Fibroblast of lung (primary cell): ENCODE measurements around the gene CORO2B. TPM values are rescaled to one million over a fixed set of nuclear protein-coding genes. Genes with fewer than 3 reads are reported as not detected.

Experiments used
- DNase-seq, 2 donors: peaks; one replicate each; pipeline versions ENCODE4 v3.0.0 to v3.0.0-alpha.2; 2010; ENCODE audit warnings: low read depth in 2 of 2
- H2AFZ ChIP-seq: 2 replicates; pipeline ENCODE4 v1.5.1; 2012; ENCODE audit warnings: low read length, control low read depth, inconsistent platforms
- H3K27ac ChIP-seq: 2 replicates; pipeline ENCODE4 v1.5.1; 2011; ENCODE audit warnings: low read length, control low read depth; ENCODE audit not compliant: insufficient read depth
- H3K27me3 ChIP-seq: 2 replicates; pipeline ENCODE4 v1.5.1; 2011; ENCODE audit warnings: mild to moderate bottlenecking, low read length; ENCODE audit not compliant: control insufficient read depth, insufficient read depth
- H3K36me3 ChIP-seq: 2 replicates; pipeline ENCODE4 v1.5.1; 2011; ENCODE audit warnings: low read length; ENCODE audit not compliant: control insufficient read depth, insufficient read depth
- H3K4me1 ChIP-seq: 2 replicates; pipeline ENCODE4 v1.5.1; 2011; ENCODE audit warnings: low read length; ENCODE audit not compliant: control insufficient read depth, insufficient read depth; ENCODE audit errors: extremely low read depth
- H3K4me2 ChIP-seq: 2 replicates; pipeline ENCODE4 v1.5.1; 2011; ENCODE audit warnings: low read length, control low read depth; ENCODE audit not compliant: insufficient read depth; ENCODE audit errors: extremely low read depth
- H3K4me3 ChIP-seq, 4 experiments: fragments of 200-600 bp in 1 of 4; sonication (generic) in 1 of 4; replicated peaks in 1 of 4; 2 replicates each; pipeline ENCODE4 v1.5.1; 2011 to 2016; ENCODE audit warnings: low read length in 4 of 4, low read depth in 3 of 4, mild to moderate bottlenecking in 3 of 4, control low read depth in 2 of 4, inconsistent platforms in 1 of 4, mixed read lengths in 1 of 4; ENCODE audit not compliant: insufficient read depth in 1 of 4; ENCODE audit errors: control extremely low read depth in 1 of 4
- H3K79me2 ChIP-seq: 2 replicates; pipeline ENCODE4 v1.5.1; 2012; ENCODE audit warnings: mild to moderate bottlenecking, low read length, inconsistent platforms; ENCODE audit not compliant: control insufficient read depth, insufficient read depth
- H3K9ac ChIP-seq: 2 replicates; pipeline ENCODE4 v1.5.1; 2011; ENCODE audit warnings: mild to moderate bottlenecking, low read length, control low read depth; ENCODE audit not compliant: insufficient read depth
- H3K9me3 ChIP-seq: 2 replicates; pipeline ENCODE4 v1.5.1; 2012; ENCODE audit warnings: low read depth, low read length; ENCODE audit not compliant: control insufficient read depth, insufficient read depth
- H4K20me1 ChIP-seq: 2 replicates; pipeline ENCODE4 v1.5.1; 2011; ENCODE audit warnings: low read length; ENCODE audit not compliant: control insufficient read depth, insufficient read depth; ENCODE audit errors: extremely low read depth
- EZH2 ChIP-seq: IDR thresholded peaks from 2 replicates; pipeline ENCODE4 v1.5.1; 2012; ENCODE audit warnings: low read length, control low read depth, mild to moderate bottlenecking; ENCODE audit errors: missing control alignments
- polyA plus RNA-seq, 2 donors: library from polyadenylated mRNA; depleted of rRNA in 1 of 2; stranded (reverse) in 1 of 2; unstranded in 1 of 2; fragments of >200 nt; gene quantifications; 2 replicates each; pipeline ENCODE4 v1.2.1, GENCODE V29; 2011 to 2012; ENCODE audit warnings: missing spikeins in 1 of 2
- total RNA-seq: library from RNA; depleted of rRNA; stranded (reverse); fragments of >200 nt; gene quantifications from 2 replicates; pipeline ENCODE4 v1.2.1, GENCODE V29; 2014
- TF ChIP-seq, protein P1 (sequence below), 2 donors: IDR thresholded peaks in 1 of 2; conservative IDR thresholded peaks in 1 of 2; 1 replicate in 1 of 2; 2 replicates in 1 of 2; pipeline ENCODE4 v1.5.1; 2011 to 2012; ENCODE audit warnings: low read length in 2 of 2, control low read depth in 1 of 2, inconsistent platforms in 1 of 2, low read depth in 1 of 2, mild to moderate bottlenecking in 1 of 2

CORO2B gene
- total and polyA plus RNA-seq, 2 donors (not counting 1 experiment from before 2014, with no cell fraction given): 17.5 to 25.3 TPM

DNA sequence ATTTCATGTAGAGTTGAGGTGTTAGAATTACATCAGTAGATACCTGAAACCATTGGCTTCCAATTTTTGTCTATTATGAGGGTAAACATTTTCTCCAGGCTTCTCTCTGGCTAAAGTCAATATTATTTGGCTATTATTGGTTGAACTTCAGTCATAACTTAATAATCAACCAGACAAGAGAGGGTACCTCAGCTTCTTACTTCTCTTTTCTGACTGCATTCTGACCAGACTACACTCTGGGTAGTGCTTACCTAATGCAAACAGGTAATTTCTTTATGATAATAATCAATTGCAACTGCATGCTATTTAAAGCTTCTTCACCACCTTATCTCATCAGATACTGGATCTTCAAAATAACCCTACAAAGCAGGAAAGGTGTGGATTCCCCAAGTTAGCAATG is 156.8 kb downstream of the CORO2B start:
- Histone ChIP-seq H3K9ac (no peak overlapping the region), H3K4me2 (no peak overlapping the region), H3K36me3 (no peaks in the 10 kb centered on the region), H3K79me2 (no peaks in the 10 kb centered on the region), H2AFZ (no peak overlapping the region), H4K20me1 (no peaks in the 10 kb centered on the region), H3K4me1 (no peaks in the 10 kb centered on the region), H3K27me3 (no peaks in the 10 kb centered on the region), H3K27ac (no peak overlapping the region), H3K4me3 (no peak overlapping the region), H3K9me3 (no peaks in the 10 kb centered on the region)
- DNase-seq: no peak
- TF ChIP-seq, protein P1, sequence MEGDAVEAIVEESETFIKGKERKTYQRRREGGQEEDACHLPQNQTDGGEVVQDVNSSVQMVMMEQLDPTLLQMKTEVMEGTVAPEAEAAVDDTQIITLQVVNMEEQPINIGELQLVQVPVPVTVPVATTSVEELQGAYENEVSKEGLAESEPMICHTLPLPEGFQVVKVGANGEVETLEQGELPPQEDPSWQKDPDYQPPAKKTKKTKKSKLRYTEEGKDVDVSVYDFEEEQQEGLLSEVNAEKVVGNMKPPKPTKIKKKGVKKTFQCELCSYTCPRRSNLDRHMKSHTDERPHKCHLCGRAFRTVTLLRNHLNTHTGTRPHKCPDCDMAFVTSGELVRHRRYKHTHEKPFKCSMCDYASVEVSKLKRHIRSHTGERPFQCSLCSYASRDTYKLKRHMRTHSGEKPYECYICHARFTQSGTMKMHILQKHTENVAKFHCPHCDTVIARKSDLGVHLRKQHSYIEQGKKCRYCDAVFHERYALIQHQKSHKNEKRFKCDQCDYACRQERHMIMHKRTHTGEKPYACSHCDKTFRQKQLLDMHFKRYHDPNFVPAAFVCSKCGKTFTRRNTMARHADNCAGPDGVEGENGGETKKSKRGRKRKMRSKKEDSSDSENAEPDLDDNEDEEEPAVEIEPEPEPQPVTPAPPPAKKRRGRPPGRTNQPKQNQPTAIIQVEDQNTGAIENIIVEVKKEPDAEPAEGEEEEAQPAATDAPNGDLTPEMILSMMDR (conservative IDR thresholded peaks at IDR 0.05 in 1 of 2, IDR thresholded peaks at IDR 0.05 in 1 of 2; ENCODE audit: low read depth in 1 of 2, low read length in 2 of 2): no peak
- no peak for TF ChIP-seq EZH2

DNA sequence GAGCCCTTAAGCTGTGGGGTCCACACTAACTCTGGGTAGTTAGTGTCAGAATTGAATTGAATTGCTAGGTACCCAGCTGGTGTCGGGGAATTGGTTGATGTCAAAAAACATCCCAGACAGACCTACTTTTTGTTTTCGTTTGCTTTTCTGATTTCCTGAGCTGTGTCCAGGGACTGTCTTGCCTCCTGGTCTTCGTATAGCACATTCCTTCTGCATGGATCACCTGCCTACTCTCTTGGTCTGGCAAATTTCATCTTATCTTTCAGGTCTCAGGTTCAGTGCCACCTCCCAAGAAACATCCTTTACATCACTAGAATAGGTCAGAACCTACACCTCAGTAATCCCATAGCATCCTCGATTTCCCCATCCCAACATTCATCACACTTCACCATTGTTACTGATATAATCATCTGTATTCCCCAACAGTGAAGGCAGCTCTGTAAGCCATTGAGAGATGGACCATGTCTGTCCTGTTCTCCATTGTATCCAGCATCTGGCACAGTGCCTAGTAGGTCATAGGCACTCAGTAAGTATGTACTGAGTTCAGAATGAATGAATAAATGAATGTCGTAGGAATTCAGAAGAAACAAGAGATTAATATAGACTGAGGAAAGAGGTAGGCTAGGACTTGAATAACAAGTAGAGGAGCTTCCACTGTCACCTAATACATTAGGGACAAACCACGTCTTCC is 160.7 kb downstream of the CORO2B start:
- DNase-seq: peak in 1 of 2 donors; percentile 15
- H4K20me1 ChIP-seq: no peaks in the 10 kb centered on the region
- no peaks in the 10 kb centered on the region for H3K79me2 ChIP-seq
- no peak overlapping the region for H3K4me2 ChIP-seq
- H3K9me3 ChIP-seq: no peaks in the 10 kb centered on the region
- H3K27ac ChIP-seq: no peak overlapping the region
- H3K4me3 ChIP-seq: no peak overlapping the region
- H3K4me1 ChIP-seq: no peaks in the 10 kb centered on the region
- H3K9ac ChIP-seq: no peak overlapping the region
- no peaks in the 10 kb centered on the region for H3K27me3 ChIP-seq
- no peaks in the 10 kb centered on the region for H3K36me3 ChIP-seq
- TF ChIP-seq, protein P1 (conservative IDR thresholded peaks at IDR 0.05 in 1 of 2, IDR thresholded peaks at IDR 0.05 in 1 of 2; ENCODE audit: low read depth in 1 of 2, low read length in 2 of 2): no peak
- no peak for TF ChIP-seq EZH2
- no peak overlapping the region for H2AFZ ChIP-seq

DNA sequence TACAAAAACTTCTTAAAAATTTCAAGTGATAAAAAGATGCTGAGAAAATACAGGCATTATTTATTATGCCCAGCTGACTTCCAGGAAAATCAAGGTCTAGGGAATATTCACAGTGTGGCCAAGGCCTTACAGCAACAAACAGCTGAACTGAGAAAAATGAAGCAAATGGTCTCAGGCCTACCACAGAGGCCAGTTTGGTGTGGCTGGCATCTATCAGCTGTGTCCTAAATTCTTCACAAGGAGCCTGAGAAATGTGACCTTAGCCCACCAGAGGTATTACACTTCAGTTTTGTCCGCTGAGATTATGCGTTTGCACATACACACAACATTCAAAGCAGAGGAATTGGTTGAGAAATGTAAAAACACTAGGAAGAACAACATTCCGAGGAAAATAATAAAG is 164.5 kb downstream of the CORO2B start:
- Histone ChIP-seq H3K36me3 (no peaks in the 10 kb centered on the region), H3K27ac (no peak overlapping the region), H3K4me1 (no peaks in the 10 kb centered on the region), H4K20me1 (no peaks in the 10 kb centered on the region), H3K4me3 (no peak overlapping the region), H2AFZ (no peak overlapping the region), H3K9me3 (no peaks in the 10 kb centered on the region), H3K27me3 (no peaks in the 10 kb centered on the region), H3K4me2 (no peak overlapping the region), H3K9ac (no peak overlapping the region), H3K79me2 (no peaks in the 10 kb centered on the region)
- no peak for TF ChIP-seq EZH2
- TF ChIP-seq, protein P1 (conservative IDR thresholded peaks at IDR 0.05 in 1 of 2, IDR thresholded peaks at IDR 0.05 in 1 of 2; ENCODE audit: low read depth in 1 of 2, low read length in 2 of 2): no peak
- no peak for DNase-seq
